IMR-90 (cell line): ENCODE measurements around the gene PRKN. TPM values are rescaled to one million over a fixed set of nuclear protein-coding genes. Genes with fewer than 3 reads are reported as not detected.

Experiments
- ATAC-seq: fragments of 200-7000 bp; cut with Tn5 transposase; 2 replicates; pipeline ENCODE4 v1.9.1; 2020; ENCODE audit warnings: low read depth, mild to moderate bottlenecking, moderate library complexity
- BruUV-seq: library from RNA; stranded (reverse); fragments of 400-500 nt; replicated peaks from 2 replicates; lab custom pipeline; 2021; lab: Mats Ljungman, UMichigan
- CTCF ChIA-PET: fragments of 300-600 bp; formaldehyde crosslinking; extraction: SDS; loops from one replicate; lab custom pipeline; 2021; ENCODE audit warnings: antibody characterized with exemption; lab: Yijun Ruan, JAX
- POLR2A ChIA-PET: fragments of 300-600 bp; sonication (Branson Sonifier 250); formaldehyde crosslinking; loops from one replicate; lab custom pipeline; 2022; ENCODE audit warnings: antibody characterized with exemption; ENCODE audit not compliant: unreplicated experiment; lab: Charles Lee
- DNase-seq: peaks from one replicate; pipeline ENCODE4 v3.0.0; 2013
- H2AFZ ChIP-seq: replicated peaks from 2 replicates; pipeline ENCODE3; 2013; ENCODE audit warnings: low read length, mild to moderate bottlenecking; ENCODE audit not compliant: poor library complexity
- H2AK5ac ChIP-seq: 2 replicates; pipeline ENCODE4 v1.6.1; 2013; ENCODE audit warnings: low read depth, low read length, inconsistent platforms
- H2AK9ac ChIP-seq: replicated peaks from 2 replicates; pipeline ENCODE3; 2013; ENCODE audit warnings: mild to moderate bottlenecking, low read depth, low read length, moderate library complexity; ENCODE audit not compliant: poor library complexity
- H2BK120ac ChIP-seq: 2 replicates; pipeline ENCODE4 v1.6.1; 2013; ENCODE audit warnings: low read depth, low read length, inconsistent platforms
- H2BK15ac ChIP-seq: 3 replicates; pipeline ENCODE4 v1.6.1; 2013; ENCODE audit warnings: low read depth, low read length, inconsistent platforms
- H2BK20ac ChIP-seq: 2 replicates; pipeline ENCODE4 v1.6.1; 2013; ENCODE audit warnings: low read depth, mild to moderate bottlenecking, inconsistent platforms, low read length, moderate library complexity
- H2BK5ac ChIP-seq: 2 replicates; pipeline ENCODE4 v1.6.1; 2013; ENCODE audit warnings: mild to moderate bottlenecking, low read depth, low read length, inconsistent platforms; ENCODE audit not compliant: poor library complexity, severe bottlenecking
- H3K14ac ChIP-seq: replicated peaks from 2 replicates; pipeline ENCODE4 v1.6.1; 2013; ENCODE audit warnings: low read depth, low read length, inconsistent platforms
- H3K18ac ChIP-seq: 2 replicates; pipeline ENCODE4 v1.6.1; 2013; ENCODE audit warnings: low read depth, low read length, control low read depth
- H3K23ac ChIP-seq: 2 replicates; pipeline ENCODE4 v1.6.1; 2013; ENCODE audit warnings: low read depth, low read length, inconsistent platforms
- H3K27ac ChIP-seq: 2 replicates; pipeline ENCODE4 v1.5.1; 2013; ENCODE audit warnings: mild to moderate bottlenecking, control low read depth, low read length; ENCODE audit not compliant: insufficient read depth
- H3K27me3 ChIP-seq: 2 replicates; pipeline ENCODE4 v1.6.1; 2013; ENCODE audit warnings: low read length; ENCODE audit not compliant: control insufficient read depth, insufficient read depth
- H3K36me3 ChIP-seq: 2 replicates; pipeline ENCODE4 v1.6.1; 2013; ENCODE audit warnings: low read length, mixed read lengths; ENCODE audit not compliant: control insufficient read depth, insufficient read depth
- H3K4ac ChIP-seq: 2 replicates; pipeline ENCODE4 v1.6.1; 2013; ENCODE audit warnings: low read depth, low read length, inconsistent platforms
- H3K4me1 ChIP-seq: 2 replicates; pipeline ENCODE4 v1.6.1; 2013; ENCODE audit warnings: low read length, mixed read lengths; ENCODE audit not compliant: control insufficient read depth, insufficient read depth
- H3K4me2 ChIP-seq: 2 replicates; pipeline ENCODE4 v1.6.1; 2013; ENCODE audit warnings: low read depth, mild to moderate bottlenecking, control low read depth, low read length, moderate library complexity
- H3K4me3 ChIP-seq: 2 replicates; pipeline ENCODE4 v1.5.1; 2013; ENCODE audit warnings: low read depth, mild to moderate bottlenecking, control low read depth, low read length, moderate library complexity; ENCODE audit not compliant: insufficient read depth
- H3K56ac ChIP-seq: 2 replicates; pipeline ENCODE4 v1.6.1; 2013; ENCODE audit warnings: low read length, inconsistent platforms; ENCODE audit not compliant: insufficient read depth; ENCODE audit errors: extremely low read depth
- H3K79me1 ChIP-seq, 2 experiments: 2 replicates each; pipeline ENCODE4 v1.6.1; 2013; ENCODE audit warnings: low read length in 2 of 2, inconsistent platforms in 1 of 2, low read depth in 1 of 2
- H3K9ac ChIP-seq: 2 replicates; pipeline ENCODE4 v1.6.1; 2013; ENCODE audit warnings: low read depth, low read length, control low read depth
- H3K9me1 ChIP-seq: 2 replicates; pipeline ENCODE4 v1.6.1; 2013; ENCODE audit warnings: low read length, inconsistent platforms; ENCODE audit not compliant: insufficient read depth
- H3K9me3 ChIP-seq: 2 replicates; pipeline ENCODE4 v1.6.1; 2013; ENCODE audit warnings: low read length; ENCODE audit not compliant: control insufficient read depth, insufficient read depth
- H4K20me1 ChIP-seq: 2 replicates; pipeline ENCODE4 v1.6.1; 2013; ENCODE audit warnings: low read length, inconsistent platforms; ENCODE audit not compliant: insufficient read depth
- H4K5ac ChIP-seq: 2 replicates; pipeline ENCODE4 v1.6.1; 2013; ENCODE audit warnings: mild to moderate bottlenecking, low read depth, low read length, control low read depth
- H4K8ac ChIP-seq, 2 experiments: 2 replicates each; pipeline ENCODE4 v1.6.1; 2013; ENCODE audit warnings: low read depth in 2 of 2, low read length in 2 of 2, control low read depth in 1 of 2, inconsistent platforms in 1 of 2
- H4K91ac ChIP-seq: 2 replicates; pipeline ENCODE4 v1.6.1; 2013; ENCODE audit warnings: low read depth, low read length, inconsistent platforms; ENCODE audit not compliant: insufficient read depth
- BHLHE40 ChIP-seq: fragments of 150-350 bp; IDR thresholded peaks from 2 replicates; pipeline ENCODE4 v1.6.1; 2016; ENCODE audit warnings: mild to moderate bottlenecking, low read depth, low read length
- CEBPB ChIP-seq: IDR thresholded peaks from 2 replicates; pipeline ENCODE4 v1.6.1; 2012; ENCODE audit warnings: low read depth, low read length, improper control_type of control experiment
- ELK1 ChIP-seq: fragments of 150-350 bp; IDR thresholded peaks from 2 replicates; pipeline ENCODE4 v1.6.1; 2016; ENCODE audit warnings: low read depth, mild to moderate bottlenecking, low read length, moderate library complexity, borderline replicate concordance
- FOS ChIP-seq: fragments of 150-350 bp; IDR thresholded peaks from 2 replicates; pipeline ENCODE4 v1.6.1; 2016; ENCODE audit warnings: low read depth, low read length
- MAFK ChIP-seq: IDR thresholded peaks from 2 replicates; pipeline ENCODE4 v1.6.1; 2012; ENCODE audit warnings: low read depth, low read length, improper control_type of control experiment
- MAZ ChIP-seq: IDR thresholded peaks from 2 replicates; pipeline ENCODE4 v1.6.1; 2012; ENCODE audit warnings: low read depth, mild to moderate bottlenecking, low read length, improper control_type of control experiment, moderate library complexity, borderline replicate concordance
- MXI1 ChIP-seq: IDR thresholded peaks from 2 replicates; pipeline ENCODE4 v1.6.1; 2012; ENCODE audit warnings: low read depth, mild to moderate bottlenecking, low read length, moderate library complexity, borderline replicate concordance
- NFE2L2 ChIP-seq: fragments of 150-350 bp; IDR thresholded peaks from 2 replicates; pipeline ENCODE4 v1.6.1; 2016; ENCODE audit warnings: low read depth, mild to moderate bottlenecking, low read length
- POLR2A ChIP-seq: IDR thresholded peaks from 2 replicates; pipeline ENCODE4 v1.6.1; 2012; ENCODE audit warnings: mild to moderate bottlenecking, low read depth, low read length
- RAD21 ChIP-seq: IDR thresholded peaks from 2 replicates; pipeline ENCODE4 v1.6.1; 2012; ENCODE audit warnings: low read length, improper control_type of control experiment
- RCOR1 ChIP-seq: IDR thresholded peaks from 2 replicates; pipeline ENCODE4 v1.6.1; 2012; ENCODE audit warnings: mild to moderate bottlenecking, low read length, improper control_type of control experiment; ENCODE audit not compliant: insufficient replicate concordance
- RFX5 ChIP-seq: IDR thresholded peaks from 2 replicates; pipeline ENCODE4 v1.8.0; 2012; ENCODE audit warnings: low read depth, mild to moderate bottlenecking, low read length, moderate library complexity
- SMC3 ChIP-seq: fragments of 150-350 bp; IDR thresholded peaks from 2 replicates; pipeline ENCODE4 v1.6.1; 2016; ENCODE audit warnings: low read depth, mild to moderate bottlenecking, antibody characterized with exemption, low read length, moderate library complexity
- WGBS, 2 experiments: methylation state at CpG; one replicate each; pipeline versions ENCODE4 v1.1.5 to v1.1.7; 2013; ENCODE audit warnings: missing lambda C conversion rate in 2 of 2; ENCODE audit not compliant: insufficient read length in 1 of 2; ENCODE audit errors: extremely low coverage in 2 of 2; 5-methylcytosine and 5-hydroxymethylcytosine counted together
- dilution Hi-C: fragments of 300-500 bp; cut with HindIII; formaldehyde crosslinking; loops from one replicate; pipeline ENCODE4 v1.14.3; 2018; ENCODE audit warnings: low sequenced_read_pairs; ENCODE audit not compliant: unreplicated experiment
- in situ Hi-C: fragments of 300-500 bp; cut with MboI; formaldehyde crosslinking; loops from 3 replicates; pipeline ENCODE4 v1.14.3; 2019; ENCODE audit warnings: low sequenced_read_pairs, inconsistent platforms, mixed read lengths
- intact Hi-C: fragments of 100-400 bp; cut with micrococcal nuclease; formaldehyde crosslinking; loops from 2 replicates; pipeline ENCODE4 v1.10.0; 2022
- polyA plus RNA-seq, 3 experiments: library from polyadenylated mRNA; depleted of rRNA; stranded (reverse); fragments of >200 nt; gene quantifications; 2 replicates each; pipeline ENCODE4 v1.2.3, GENCODE V29; 2012; ENCODE audit warnings: low replicate concordance in 1 of 3
- total RNA-seq: library from RNA; depleted of rRNA; stranded (reverse); fragments of >200 nt; gene quantifications from 2 replicates; pipeline ENCODE4 v1.2.3, GENCODE V29; 2012
- TF ChIP-seq, protein P1 (sequence below): fragments of 150-350 bp; IDR thresholded peaks from 2 replicates; pipeline ENCODE4 v1.6.1; 2017; ENCODE audit warnings: mild to moderate bottlenecking, antibody characterized with exemption, low read length, low read depth

The PRKN gene
- total and polyA plus RNA-seq, 2 of the 4 experiments (the other 2 are of a cell fraction), result 0.15 to 0.18 TPM

DNA sequence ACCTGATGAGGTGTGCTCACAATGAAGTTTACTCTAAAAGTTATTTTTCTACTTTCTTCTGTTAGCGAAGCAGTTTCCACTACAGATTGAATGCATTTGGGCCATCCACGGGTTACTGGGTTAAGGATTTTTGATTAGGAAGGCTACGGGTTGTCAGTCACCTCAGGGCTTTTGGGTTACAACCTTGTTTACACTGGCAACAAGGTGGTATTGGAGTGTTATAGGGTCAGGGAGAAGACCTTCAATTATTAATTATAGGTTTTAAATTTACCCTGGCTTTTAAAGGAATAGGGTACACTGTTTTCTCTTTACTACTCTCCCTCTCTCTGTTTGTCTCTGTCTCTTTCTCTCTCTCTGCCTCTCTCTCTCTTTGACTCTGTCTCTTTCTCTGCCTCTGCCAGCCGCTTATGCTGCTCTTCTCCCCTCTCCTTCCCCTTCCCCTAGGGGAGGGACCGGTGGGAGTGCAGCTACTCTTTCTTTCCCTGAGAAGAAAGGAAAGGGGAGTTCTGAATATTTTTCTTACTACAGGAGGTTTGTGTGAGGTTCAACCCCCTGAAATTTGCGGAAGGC is 1413.5 kb downstream of the PRKN start:
- no peak for TF ChIP-seq MAFK
- TF ChIP-seq, protein P1, sequence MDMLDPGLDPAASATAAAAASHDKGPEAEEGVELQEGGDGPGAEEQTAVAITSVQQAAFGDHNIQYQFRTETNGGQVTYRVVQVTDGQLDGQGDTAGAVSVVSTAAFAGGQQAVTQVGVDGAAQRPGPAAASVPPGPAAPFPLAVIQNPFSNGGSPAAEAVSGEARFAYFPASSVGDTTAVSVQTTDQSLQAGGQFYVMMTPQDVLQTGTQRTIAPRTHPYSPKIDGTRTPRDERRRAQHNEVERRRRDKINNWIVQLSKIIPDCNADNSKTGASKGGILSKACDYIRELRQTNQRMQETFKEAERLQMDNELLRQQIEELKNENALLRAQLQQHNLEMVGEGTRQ, result no peak
- no peak for TF ChIP-seq RAD21
- TF ChIP-seq SMC3, result no peak
- TF ChIP-seq BHLHE40, result no peak
- TF ChIP-seq NFE2L2, result no peak
- TF ChIP-seq RCOR1, result no peak
- no peak for TF ChIP-seq FOS
- no peak for TF ChIP-seq CEBPB
- TF ChIP-seq RFX5, result no peak
- no peak for TF ChIP-seq POLR2A
- no peak for TF ChIP-seq MXI1
- no peak for TF ChIP-seq MAZ
- no peak for TF ChIP-seq ELK1
- no peak overlapping the region for H3K4ac ChIP-seq
- ChIA-PET POLR2A (no interaction called here), CTCF (no interaction called here)
- H2BK20ac ChIP-seq, result no peak overlapping the region
- H3K27me3 ChIP-seq, result no peaks in the 10 kb centered on the region
- WGBS, 2 experiments, result no CpG with 5 or more reads among the region's 6 CpGs
- no peak overlapping the region for H2BK5ac ChIP-seq
- H3K14ac ChIP-seq, result no peak overlapping the region
- BruUV-seq, result no TSS peak
- ATAC-seq, result no peak
- no peak overlapping the region for H2AFZ ChIP-seq
- no peaks in the 10 kb centered on the region for H3K9me3 ChIP-seq
- H4K5ac ChIP-seq, result no peak overlapping the region
- no peak overlapping the region for H2AK5ac ChIP-seq
- DNase-seq, result no peak
- H3K27ac ChIP-seq, result no peak overlapping the region
- no peak overlapping the region for H3K18ac ChIP-seq
- no peak overlapping the region for H4K8ac ChIP-seq
- H2BK120ac ChIP-seq, result no peak overlapping the region
- H3K4me1 ChIP-seq, result no peaks in the 10 kb centered on the region
- no peak overlapping the region for H3K56ac ChIP-seq
- no peak overlapping the region for H2AK9ac ChIP-seq
- dilution Hi-C loops (no loop called here), in situ Hi-C loops (no loop called here), intact Hi-C loops (no loop called here)
- H2BK15ac ChIP-seq, result no peak overlapping the region
- H3K4me2 ChIP-seq, result no peak overlapping the region
- H3K79me1 ChIP-seq, result no peaks in the 10 kb centered on the region
- H4K91ac ChIP-seq, result no peak overlapping the region
- no peak overlapping the region for H3K23ac ChIP-seq
- H3K36me3 ChIP-seq, result no peaks in the 10 kb centered on the region
- no peaks in the 10 kb centered on the region for H3K9me1 ChIP-seq
- H4K20me1 ChIP-seq, result no peaks in the 10 kb centered on the region
- no peak overlapping the region for H3K4me3 ChIP-seq
- H3K9ac ChIP-seq, result no peak overlapping the region
